HG02981 (cell line): ENCODE measurements around the gene MYL6.
"Not testable (repeated sequence)": the region's sequence is repeated elsewhere in the genome, so short reads cannot be mapped to it uniquely, and the experiment has no call there.

Experiments used
- ATAC-seq: cut with Tn5 transposase; IDR thresholded peaks from one replicate; pipeline ENCODE4 v1.9.1; 2021; ENCODE audit warnings: mild to moderate bottlenecking, moderate library complexity; ENCODE audit not compliant: unreplicated experiment

The MYL6 gene

GRCh38 chr12:56189099-56189917, 31.1 kb downstream of the MYL6 start, which contains the start of gene SMARCC2:
Gene SMARCC2, minus strand, starts transcription at chr12:56189483. Its CDS starts 22 bp downstream, at chr12:56189461.
- ATAC-seq = peak; percentile 68

GRCh38 chr12:56189918-56190694, 31.9 kb downstream of the MYL6 start:
- ATAC-seq = peak; percentile 31

- ATAC-seq = no peak
Measured at GRCh38 chr12:56190695-56191155, 32.6 kb downstream of the MYL6 start.

GRCh38 chr12:56192582-56192981, 34.4 kb downstream of the MYL6 start:
- no peak for ATAC-seq

DNA sequence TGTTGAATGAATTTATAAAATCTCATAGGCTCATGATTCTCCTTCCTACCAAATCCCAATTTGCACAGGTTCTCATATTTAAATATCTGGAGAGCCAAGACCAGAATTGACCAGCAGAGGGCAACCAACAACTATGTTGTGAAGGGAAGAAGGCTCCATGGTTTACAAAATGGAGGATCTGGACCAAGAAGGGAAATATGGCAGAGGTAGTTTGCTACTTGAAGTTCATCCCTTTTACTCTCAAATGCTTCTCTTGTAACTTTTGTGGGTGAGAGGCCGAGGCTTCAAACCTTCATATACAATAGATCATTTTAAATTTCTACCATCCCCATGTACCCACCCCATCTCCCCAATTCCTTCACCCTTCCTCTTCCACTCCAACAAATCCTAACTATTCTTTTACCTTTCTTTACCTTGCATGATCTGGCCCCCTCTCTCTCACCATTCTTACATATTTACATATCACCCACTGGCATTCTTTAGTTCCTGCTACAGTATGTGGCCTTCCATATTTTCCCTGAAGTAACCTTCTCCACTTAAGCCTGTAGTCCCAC, 34.9 kb downstream of the MYL6 start:
- no peak for ATAC-seq

GRCh38 chr12:56196818-56197550, 38.8 kb downstream of the MYL6 start:
- not testable (repeated sequence) for ATAC-seq

DNA sequence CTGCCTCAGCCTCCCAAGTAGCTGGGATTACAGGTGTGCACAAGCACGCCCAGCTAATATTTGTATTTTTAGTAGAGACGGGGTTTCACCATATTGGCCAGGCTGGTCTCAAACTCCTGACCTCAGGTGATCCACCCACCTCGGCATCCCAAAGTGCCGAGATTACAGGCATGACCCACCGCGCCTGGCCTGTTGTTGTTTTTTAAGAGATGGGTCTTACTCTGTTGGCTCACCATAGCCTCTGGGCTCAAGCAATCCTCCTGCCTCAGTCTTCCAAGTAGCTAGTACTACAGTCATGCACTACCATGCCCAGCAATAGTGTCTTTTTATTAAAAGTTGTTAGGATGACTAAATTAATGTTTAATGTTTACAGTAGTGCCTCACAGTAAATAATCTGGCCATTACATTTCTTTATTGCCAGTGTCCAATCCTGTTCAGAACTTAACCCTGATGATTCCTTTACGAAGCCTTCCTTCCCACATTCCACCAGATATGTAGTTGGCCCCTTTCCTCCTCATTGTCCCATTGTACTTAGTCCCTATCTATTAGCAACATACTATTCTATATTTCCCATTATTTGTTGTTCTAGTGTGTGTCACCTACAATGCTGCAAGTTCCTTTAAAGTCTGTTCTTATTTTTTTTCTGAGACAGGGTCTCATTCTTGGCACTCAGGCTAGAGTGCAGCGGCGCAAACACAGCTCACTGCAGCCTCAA, 39.9 kb downstream of the MYL6 start:
- no peak for ATAC-seq

DNA sequence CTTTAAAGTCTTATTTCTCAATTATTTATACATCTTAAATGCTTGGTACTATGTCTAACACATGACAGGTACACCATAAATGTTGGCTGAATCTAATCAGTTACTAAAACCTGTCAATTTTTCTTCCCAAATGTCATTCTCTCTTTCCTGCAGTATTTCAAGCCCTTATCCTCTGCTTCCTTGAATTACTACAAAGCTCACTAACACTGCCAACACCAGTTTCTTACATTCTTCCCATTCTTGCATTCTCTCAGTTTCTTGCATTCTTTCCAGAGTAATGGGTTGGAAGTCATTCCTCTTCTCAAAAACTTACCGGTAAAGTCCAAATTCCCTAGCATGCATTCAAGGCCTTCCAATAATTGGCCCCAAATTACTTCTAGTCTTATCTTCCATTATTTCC, 40.7 kb downstream of the MYL6 start:
- no peak for ATAC-seq

GRCh38 chr12:56202366-56202765, 44.2 kb downstream of the MYL6 start:
- ATAC-seq = no peak

DNA sequence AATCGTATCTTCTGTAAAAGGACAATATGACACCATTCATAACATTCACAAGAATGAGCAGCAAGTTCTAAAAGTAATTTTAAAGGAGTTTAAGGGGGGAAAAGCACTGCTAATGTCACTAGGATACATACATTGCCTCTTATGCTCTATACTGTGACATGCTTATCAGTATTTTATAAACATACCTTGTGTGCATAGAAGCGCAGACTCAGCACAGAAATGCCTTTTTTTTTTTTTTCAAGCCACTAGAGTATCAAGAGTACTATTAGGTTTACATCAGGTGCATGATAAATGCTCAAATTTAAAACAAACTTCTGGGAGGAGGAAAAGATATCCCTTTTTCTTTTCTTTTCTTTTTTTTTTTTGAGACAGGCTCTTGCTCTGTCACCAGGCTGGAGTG, 44.7 kb downstream of the MYL6 start:
- no peak for ATAC-seq

GRCh38 chr12:56204275-56204674, 46.1 kb downstream of the MYL6 start:
- ATAC-seq = no peak

DNA sequence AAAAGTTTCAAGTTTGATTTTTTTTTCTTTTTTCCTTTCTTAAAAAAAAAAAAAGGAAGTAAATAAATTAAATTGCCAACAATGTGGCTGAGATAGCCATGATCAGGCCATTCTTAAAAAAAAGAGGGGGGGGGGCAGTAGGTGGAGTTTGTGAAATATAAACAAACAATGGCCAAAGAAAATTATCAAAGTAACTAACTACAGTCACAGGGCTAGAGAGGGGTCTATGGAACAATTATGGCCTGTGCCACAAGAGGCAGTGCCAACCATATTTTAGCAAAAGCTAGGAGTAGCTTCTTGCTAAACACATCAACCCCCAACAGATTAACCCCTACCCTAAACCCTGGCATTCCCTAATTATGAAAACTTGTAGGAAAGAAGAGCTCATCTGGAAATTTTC, 47.3 kb downstream of the MYL6 start:
- ATAC-seq = no peak

DNA sequence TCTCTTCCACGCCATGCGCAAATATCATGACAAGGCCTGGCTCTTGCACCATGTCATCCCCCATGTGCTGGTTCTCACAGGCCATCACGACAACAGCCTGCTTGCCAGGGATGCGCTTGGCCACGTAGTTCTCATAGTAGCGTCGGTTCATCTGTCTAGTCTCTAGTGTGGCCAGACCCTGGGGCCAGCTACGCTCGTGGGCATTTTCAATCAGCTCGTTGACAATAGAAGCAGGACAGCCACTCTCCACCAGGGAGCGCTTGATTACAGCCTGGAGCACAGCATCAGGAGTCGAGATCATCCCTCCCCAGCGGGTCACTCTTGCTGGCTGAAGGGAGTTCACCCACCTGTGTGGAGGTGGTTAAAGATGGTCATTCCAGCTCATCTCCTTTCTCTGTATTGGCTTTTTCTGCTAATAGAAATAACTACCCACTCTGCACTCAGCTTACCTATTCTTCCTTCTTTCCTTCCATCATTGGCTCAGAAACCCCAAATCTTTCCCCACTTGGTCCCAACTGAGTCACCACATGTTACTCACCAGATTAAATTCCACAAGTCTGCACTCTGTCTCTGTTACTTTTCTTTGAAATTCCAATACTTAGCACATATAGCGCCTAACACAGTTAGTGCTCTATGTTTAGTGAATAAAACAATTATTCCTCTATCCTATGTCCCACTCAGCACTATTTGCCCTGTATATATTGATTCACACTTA, 48.5 kb downstream of the MYL6 start:
- ATAC-seq = no peak

- ATAC-seq = no peak
Measured at GRCh38 chr12:56208006-56208405, 49.8 kb downstream of the MYL6 start.
